ENCODE results near the gene LAPTM5. TPM values are rescaled to one million over a fixed set of nuclear protein-coding genes. Genes with fewer than 3 reads are reported as not detected.
"Not testable (repeated sequence)": the region's sequence is repeated elsewhere in the genome, so short reads cannot be mapped to it uniquely, and the experiment has no call there.

LAPTM5 gene
- total RNA-seq: 7.6 TPM

GRCh38 chr1:30757352-30758120, at the start of gene LAPTM5:
Gene LAPTM5 (minus strand): TSS chr1:30757774. CDS start chr1:30757745, 29 bp downstream.
- DNase-seq: no peak

- no peak for DNase-seq
Observed at GRCh38 chr1:30806381-30807317, 49.1 kb upstream of the LAPTM5 start.

- DNase-seq: no peak
Observed at GRCh38 chr1:30805304-30806003, 47.9 kb upstream of the LAPTM5 start.

GRCh38 chr1:30804822-30805221, 47.2 kb upstream of the LAPTM5 start:
- no peak for DNase-seq

- DNase-seq: no peak
Observed at GRCh38 chr1:30804352-30804751, 46.8 kb upstream of the LAPTM5 start.

GRCh38 chr1:30803562-30803961, 46.0 kb upstream of the LAPTM5 start:
- DNase-seq: no peak

- DNase-seq: peak; percentile 93
Observed at GRCh38 chr1:30801771-30802198, 44.2 kb upstream of the LAPTM5 start.

GRCh38 chr1:30799233-30799511, 41.6 kb upstream of the LAPTM5 start:
- DNase-seq: no peak

- DNase-seq: no peak
Observed at GRCh38 chr1:30798389-30799232, 41.0 kb upstream of the LAPTM5 start.

GRCh38 chr1:30795026-30795425, 37.5 kb upstream of the LAPTM5 start:
- peak; percentile 88 for DNase-seq

GRCh38 chr1:30794260-30794659, 36.7 kb upstream of the LAPTM5 start:
- DNase-seq: no peak

- no peak for DNase-seq
Observed at GRCh38 chr1:30793209-30793608, 35.6 kb upstream of the LAPTM5 start.

- no peak for DNase-seq
Observed at GRCh38 chr1:30791868-30792267, 34.3 kb upstream of the LAPTM5 start.

GRCh38 chr1:30790850-30791778, 33.5 kb upstream of the LAPTM5 start:
- no peak for DNase-seq

GRCh38 chr1:30790256-30790525, 32.6 kb upstream of the LAPTM5 start:
- not testable (repeated sequence) for DNase-seq

GRCh38 chr1:30789388-30790255, 32.0 kb upstream of the LAPTM5 start:
- DNase-seq: no peak

- DNase-seq: peak; percentile 78
Observed at GRCh38 chr1:30788580-30789387, 31.2 kb upstream of the LAPTM5 start.

- no peak for DNase-seq
Observed at GRCh38 chr1:30787856-30788495, 30.4 kb upstream of the LAPTM5 start.

- DNase-seq: no peak
Observed at GRCh38 chr1:30787266-30787665, 29.7 kb upstream of the LAPTM5 start.

Data from tongue (tissue), 2 donors.